PC-3 (cell line): Measurements from ENCODE around the gene EIF3A. TPM values are rescaled to one million over a fixed set of nuclear protein-coding genes. Genes with fewer than 3 reads are reported as not detected.

Experiments used
- ATAC-seq: fragments of 200-7000 bp; cut with Tn5 transposase; 2 replicates; pipeline ENCODE4 v1.9.1; 2020; ENCODE audit warnings: mild to moderate bottlenecking, moderate library complexity
- BruUV-seq: library from RNA; stranded (reverse); fragments of 400-500 nt; replicated peaks from 2 replicates; lab custom pipeline; 2021; lab: Mats Ljungman, UMichigan
- CTCF ChIA-PET: fragments of 300-600 bp; sonication (Branson Sonifier 250); formaldehyde crosslinking; loops from one replicate; lab custom pipeline; 2022; ENCODE audit warnings: antibody characterized with exemption; lab: Charles Lee
- POLR2A ChIA-PET: fragments of 300-600 bp; sonication (Branson Sonifier 250); formaldehyde crosslinking; loops from one replicate; lab custom pipeline; 2022; ENCODE audit warnings: antibody characterized with exemption; ENCODE audit not compliant: unreplicated experiment; lab: Charles Lee
- DNase-seq: peaks from one replicate; pipeline ENCODE4 v3.0.0-alpha.2; 2015
- H2AFZ ChIP-seq: fragments of 300-600 bp; sonication (generic); 2 replicates; pipeline ENCODE4 v1.6.0; 2016; ENCODE audit warnings: antibody characterized with exemption, low read length
- H3F3A ChIP-seq: fragments of 300-600 bp; sonication (generic); one replicate; pipeline ENCODE4 v1.6.0; 2017; ENCODE audit warnings: antibody characterized with exemption, low read length, control low read depth, mild to moderate bottlenecking; ENCODE audit not compliant: unreplicated experiment
- H3K27ac ChIP-seq: fragments of 300-600 bp; sonication (generic); 2 replicates; pipeline ENCODE4 v1.5.1; 2016; ENCODE audit warnings: mild to moderate bottlenecking, low read length
- H3K27me3 ChIP-seq: fragments of 300-600 bp; sonication (generic); 2 replicates; pipeline ENCODE4 v1.6.1; 2016; ENCODE audit warnings: low read length, mixed read lengths
- H3K36me3 ChIP-seq: fragments of 300-600 bp; sonication (generic); 2 replicates; pipeline ENCODE4 v1.6.1; 2016; ENCODE audit warnings: low read depth, mixed run types, low read length, mixed read lengths
- H3K4me1 ChIP-seq: fragments of 300-600 bp; sonication (generic); 2 replicates; pipeline ENCODE4 v1.5.1; 2016; ENCODE audit warnings: low read length; ENCODE audit not compliant: insufficient read depth
- H3K4me2 ChIP-seq: fragments of 300-600 bp; sonication (generic); 2 replicates; pipeline ENCODE4 v1.6.0; 2016; ENCODE audit warnings: low read length
- H3K4me3 ChIP-seq: fragments of 300-600 bp; sonication (generic); 2 replicates; pipeline ENCODE4 v1.5.1; 2016; ENCODE audit warnings: mild to moderate bottlenecking, low read length, mixed read lengths
- H3K79me2 ChIP-seq: fragments of 300-600 bp; sonication (generic); 2 replicates; pipeline ENCODE4 v1.6.1; 2017; ENCODE audit warnings: low read length, mixed read lengths
- H3K9ac ChIP-seq: fragments of 300-600 bp; sonication (generic); 2 replicates; pipeline ENCODE4 v1.6.0; 2016; ENCODE audit warnings: mild to moderate bottlenecking, low read length
- H3K9me2 ChIP-seq: fragments of 300-600 bp; sonication (generic); replicated peaks from 2 replicates; pipeline ENCODE4 v1.6.1; 2016; ENCODE audit warnings: mixed run types, low read length, mixed read lengths
- H3K9me3 ChIP-seq: fragments of 300-600 bp; sonication (generic); 2 replicates; pipeline ENCODE4 v1.6.1; 2016; ENCODE audit warnings: low read length, mixed read lengths
- H4K20me1 ChIP-seq: fragments of 300-600 bp; sonication (generic); 2 replicates; pipeline ENCODE4 v1.6.1; 2016; ENCODE audit warnings: low read length, mixed read lengths
- EZH2 ChIP-seq: fragments of 300-600 bp; sonication (generic); IDR thresholded peaks from one replicate; pipeline ENCODE4 v1.6.1; 2017; ENCODE audit warnings: antibody characterized with exemption, mild to moderate bottlenecking, low read length; ENCODE audit not compliant: unreplicated experiment
- EZH2phosphoT487 ChIP-seq: fragments of 300-600 bp; sonication (generic); IDR thresholded peaks from 2 replicates; pipeline ENCODE4 v1.6.1; 2018; ENCODE audit warnings: mild to moderate bottlenecking, antibody characterized with exemption, low read length, borderline replicate concordance
- intact Hi-C: fragments of 100-400 bp; cut with micrococcal nuclease; formaldehyde crosslinking; loops from 2 replicates; pipeline ENCODE4 v1.9.0; 2023
- total RNA-seq: library from RNA; depleted of rRNA; stranded (reverse); fragments of >200 nt; gene quantifications from 2 replicates; pipeline ENCODE4 v1.2.3, GENCODE V29; 2014
- TF ChIP-seq, protein P1 (sequence below): fragments of 300-600 bp; sonication (generic); conservative IDR thresholded peaks from 2 replicates; pipeline ENCODE4 v1.5.1; 2017; ENCODE audit warnings: antibody characterized with exemption, low read depth, mild to moderate bottlenecking, low read length

Gene EIF3A
- total RNA-seq, 1 experiment from 2014 or later: 46.0 TPM

- Histone ChIP-seq H3K4me2 (peak overlapping the region; percentile 90), H3K27ac (peak overlapping the region; percentile 80), H3K79me2 (peaks cover 69% of the 10 kb centered on the region), H3K36me3 (peaks cover 15% of the 10 kb centered on the region; the same call in 1 of the 2 replicates), H3K27me3 (no peaks in the 10 kb centered on the region), H3F3A (no peaks in the 10 kb centered on the region), H3K9ac (peak overlapping the region; percentile 100), H3K9me2 (no peaks in the 10 kb centered on the region), H2AFZ (peak overlapping the region; percentile 78), H3K9me3 (no peaks in the 10 kb centered on the region), H3K4me1 (peaks cover 11% of the 10 kb centered on the region), H4K20me1 (peaks cover 41% of the 10 kb centered on the region), H3K4me3 (peak overlapping the region; percentile 100)
- CTCF ChIA-PET: interaction anchor here (1.1 kb wide), 1 partner anchor 11 kb away, joined by 3 read pairs; no protein-coding TSS in a partner anchor
- ATAC-seq (peak; percentile 60), DNase-seq (peak; percentile 44)
- no TSS peak for BruUV-seq
- TF ChIP-seq, protein P1, sequence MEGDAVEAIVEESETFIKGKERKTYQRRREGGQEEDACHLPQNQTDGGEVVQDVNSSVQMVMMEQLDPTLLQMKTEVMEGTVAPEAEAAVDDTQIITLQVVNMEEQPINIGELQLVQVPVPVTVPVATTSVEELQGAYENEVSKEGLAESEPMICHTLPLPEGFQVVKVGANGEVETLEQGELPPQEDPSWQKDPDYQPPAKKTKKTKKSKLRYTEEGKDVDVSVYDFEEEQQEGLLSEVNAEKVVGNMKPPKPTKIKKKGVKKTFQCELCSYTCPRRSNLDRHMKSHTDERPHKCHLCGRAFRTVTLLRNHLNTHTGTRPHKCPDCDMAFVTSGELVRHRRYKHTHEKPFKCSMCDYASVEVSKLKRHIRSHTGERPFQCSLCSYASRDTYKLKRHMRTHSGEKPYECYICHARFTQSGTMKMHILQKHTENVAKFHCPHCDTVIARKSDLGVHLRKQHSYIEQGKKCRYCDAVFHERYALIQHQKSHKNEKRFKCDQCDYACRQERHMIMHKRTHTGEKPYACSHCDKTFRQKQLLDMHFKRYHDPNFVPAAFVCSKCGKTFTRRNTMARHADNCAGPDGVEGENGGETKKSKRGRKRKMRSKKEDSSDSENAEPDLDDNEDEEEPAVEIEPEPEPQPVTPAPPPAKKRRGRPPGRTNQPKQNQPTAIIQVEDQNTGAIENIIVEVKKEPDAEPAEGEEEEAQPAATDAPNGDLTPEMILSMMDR: no peak
- no peak for TF ChIP-seq EZH2phosphoT487
- TF ChIP-seq EZH2: no peak
- POLR2A ChIA-PET: interaction anchor here (0.6 kb wide), 1 partner anchor 49 kb away, joined by 3 read pairs; no protein-coding TSS in a partner anchor
- intact Hi-C loops: loop anchor here (2.0 to 5.0 kb wide), 2 partner anchors 25 to 48 kb away; partner anchors contain the start of gene DENND10
Measured at GRCh38 chr10:119079599-119080520, 757 bp downstream of the EIF3A start.

- BruUV-seq: no TSS peak
- ChIA-PET POLR2A (no interaction called here), CTCF (interaction anchor here (1.1 kb wide), 1 partner anchor 12 kb away, joined by 3 read pairs; no protein-coding TSS in a partner anchor)
- Histone ChIP-seq H3K9me3 (no peaks in the 10 kb centered on the region), H3K4me2 (peak overlapping the region; percentile 90), H3F3A (no peaks in the 10 kb centered on the region), H2AFZ (no peak overlapping the region), H3K36me3 (peaks cover 16% of the 10 kb centered on the region; the same call in 1 of the 2 replicates), H3K4me3 (peak overlapping the region; percentile 100), H3K27ac (no peak overlapping the region), H3K9ac (peak overlapping the region; percentile 100), H4K20me1 (peaks cover 46% of the 10 kb centered on the region), H3K9me2 (no peaks in the 10 kb centered on the region), H3K27me3 (no peaks in the 10 kb centered on the region), H3K4me1 (peaks cover 11% of the 10 kb centered on the region), H3K79me2 (peaks cover 82% of the 10 kb centered on the region)
- no peak for ATAC-seq
- intact Hi-C loops: loop anchor here (5.0 kb wide), 1 partner anchor 46 kb away; no protein-coding TSS in a partner anchor
- TF ChIP-seq, protein P1: no peak
- TF ChIP-seq EZH2phosphoT487: no peak
- no peak for TF ChIP-seq EZH2
- no peak for DNase-seq
Measured at GRCh38 chr10:119078422-119079179, 2.0 kb downstream of the EIF3A start.
